Lung (tissue), 12 donors: ENCODE measurements around the gene FAM168A. TPM values are rescaled to one million over a fixed set of nuclear protein-coding genes. Genes with fewer than 3 reads are reported as not detected.

Experiments
- ATAC-seq: fragments of 200-7000 bp; cut with Tn5 transposase; one replicate; pipeline ENCODE4 v1.9.1; 2020; ENCODE audit warnings: moderate number of reproducible peaks; ENCODE audit not compliant: insufficient read depth, low FRiP score
- DNase-seq, 3 donors: peaks; one replicate each; pipeline ENCODE4 v3.0.0-alpha.2; 2013 to 2017
- H3K27ac ChIP-seq, 2 donors: one replicate each; pipeline ENCODE4 v1.5.1; 2013; ENCODE audit warnings: mild to moderate bottlenecking in 2 of 2, moderate library complexity in 2 of 2, control low read depth in 1 of 2, inconsistent platforms in 1 of 2, low read depth in 1 of 2, low read length in 1 of 2
- H3K27me3 ChIP-seq, 3 donors: one replicate each; pipeline ENCODE4 v1.5.1; 2013; ENCODE audit warnings: low read length in 2 of 3; ENCODE audit not compliant: control insufficient read depth in 3 of 3, insufficient read depth in 3 of 3
- H3K36me3 ChIP-seq, 4 donors: one replicate each; pipeline ENCODE4 v1.5.1; 2013; ENCODE audit warnings: low read length in 4 of 4, mild to moderate bottlenecking in 1 of 4, moderate library complexity in 1 of 4; ENCODE audit not compliant: control insufficient read depth in 4 of 4, insufficient read depth in 4 of 4
- H3K4me1 ChIP-seq, 5 donors: one replicate each; pipeline ENCODE4 v1.5.1; 2013; ENCODE audit warnings: low read length in 5 of 5, mild to moderate bottlenecking in 2 of 5, moderate library complexity in 1 of 5; ENCODE audit not compliant: control insufficient read depth in 5 of 5, insufficient read depth in 5 of 5
- H3K4me3 ChIP-seq: one replicate; pipeline ENCODE4 v1.5.1; 2013; ENCODE audit warnings: mild to moderate bottlenecking, control low read depth, moderate library complexity
- H3K9ac ChIP-seq, 2 donors: one replicate each; pipeline ENCODE4 v1.5.1; 2013; ENCODE audit warnings: low read length in 2 of 2, control low read depth in 1 of 2; ENCODE audit not compliant: insufficient read depth in 1 of 2
- H3K9me3 ChIP-seq, 4 donors: one replicate each; pipeline ENCODE4 v1.5.1; 2013; ENCODE audit warnings: low read length in 3 of 4, mild to moderate bottlenecking in 1 of 4, moderate library complexity in 1 of 4; ENCODE audit not compliant: control insufficient read depth in 4 of 4, insufficient read depth in 3 of 4
- WGBS, 2 donors: extraction: QIAGEN DNeasy Blood & Tissue Kit; methylation state at CpG; one replicate each; pipeline ENCODE4 v1.1.7; 2013; 5-methylcytosine and 5-hydroxymethylcytosine counted together
- polyA plus RNA-seq, 2 donors: library from polyadenylated mRNA; stranded (reverse); fragments of 200-250 nt; gene quantifications; one replicate each; pipeline ENCODE4 v1.2.1, GENCODE V29; 2013
- total RNA-seq, 2 donors: library from RNA; depleted of rRNA in 1 of 2; stranded (reverse); fragments of >200 nt in 1 of 2; gene quantifications; one replicate each; pipeline ENCODE4 v1.2.1, GENCODE V29; 2014 to 2021
- TF ChIP-seq, protein P1 (sequence below): IDR thresholded peaks from 2 replicates; pipeline ENCODE4 v1.5.1; 2012; ENCODE audit warnings: mild to moderate bottlenecking; ENCODE audit errors: control extremely low read depth, extremely low read depth
- donor health status: control.
- donor health status: control.
- donor health status: Bipolar disorder and iron deficiency.
- donor health status: healthy.
- donor health status: DM: yes; HTN: yes; CAD: no.

FAM168A gene
- total and polyA plus RNA-seq, 4 donors, result 6.7 to 25.5 (median 17.1) TPM

GRCh38 chr11:73524774-73525173 lies 73.1 kb downstream of the FAM168A start:
- TF ChIP-seq, protein P1, sequence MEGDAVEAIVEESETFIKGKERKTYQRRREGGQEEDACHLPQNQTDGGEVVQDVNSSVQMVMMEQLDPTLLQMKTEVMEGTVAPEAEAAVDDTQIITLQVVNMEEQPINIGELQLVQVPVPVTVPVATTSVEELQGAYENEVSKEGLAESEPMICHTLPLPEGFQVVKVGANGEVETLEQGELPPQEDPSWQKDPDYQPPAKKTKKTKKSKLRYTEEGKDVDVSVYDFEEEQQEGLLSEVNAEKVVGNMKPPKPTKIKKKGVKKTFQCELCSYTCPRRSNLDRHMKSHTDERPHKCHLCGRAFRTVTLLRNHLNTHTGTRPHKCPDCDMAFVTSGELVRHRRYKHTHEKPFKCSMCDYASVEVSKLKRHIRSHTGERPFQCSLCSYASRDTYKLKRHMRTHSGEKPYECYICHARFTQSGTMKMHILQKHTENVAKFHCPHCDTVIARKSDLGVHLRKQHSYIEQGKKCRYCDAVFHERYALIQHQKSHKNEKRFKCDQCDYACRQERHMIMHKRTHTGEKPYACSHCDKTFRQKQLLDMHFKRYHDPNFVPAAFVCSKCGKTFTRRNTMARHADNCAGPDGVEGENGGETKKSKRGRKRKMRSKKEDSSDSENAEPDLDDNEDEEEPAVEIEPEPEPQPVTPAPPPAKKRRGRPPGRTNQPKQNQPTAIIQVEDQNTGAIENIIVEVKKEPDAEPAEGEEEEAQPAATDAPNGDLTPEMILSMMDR, result no peak
- Histone ChIP-seq H3K27me3 (no peaks in the 10 kb centered on the region), H3K9me3 (no peaks in the 10 kb centered on the region), H3K4me1 (peaks cover 0 to 28% (median 5%) of the 10 kb centered on the region in 5 donors), H3K36me3 (no peaks in the 10 kb centered on the region), H3K9ac (no peak overlapping the region), H3K4me3 (no peak overlapping the region), H3K27ac (no peak overlapping the region)
- ATAC-seq (no peak), DNase-seq (no peak)
- 97 to 99% methylated on average over 4 of the region's 4 CpGs for WGBS, 2 donors

DNA sequence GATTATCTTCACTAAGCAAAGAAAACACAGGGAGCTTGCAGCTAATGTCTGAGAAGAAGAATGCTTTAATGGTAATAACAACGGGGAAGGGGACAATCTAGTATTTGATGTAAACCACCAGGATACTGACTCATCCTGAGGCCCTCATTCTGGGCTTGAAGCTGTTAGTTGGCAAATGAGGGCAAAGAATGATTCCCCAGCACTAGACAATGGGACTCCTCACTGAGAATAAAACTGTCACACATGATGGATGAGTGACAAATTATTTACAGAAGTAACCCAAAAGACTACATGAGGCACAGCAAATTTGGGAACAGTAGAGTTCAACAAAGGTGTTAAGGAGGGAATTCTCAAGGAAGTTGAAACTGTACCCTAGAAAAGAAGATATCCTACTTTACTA lies 76.3 kb downstream of the FAM168A start:
- WGBS, 2 donors, result 4 to 43% methylated on average over 1 of the region's 1 CpG
- TF ChIP-seq, protein P1, result no peak

DNA sequence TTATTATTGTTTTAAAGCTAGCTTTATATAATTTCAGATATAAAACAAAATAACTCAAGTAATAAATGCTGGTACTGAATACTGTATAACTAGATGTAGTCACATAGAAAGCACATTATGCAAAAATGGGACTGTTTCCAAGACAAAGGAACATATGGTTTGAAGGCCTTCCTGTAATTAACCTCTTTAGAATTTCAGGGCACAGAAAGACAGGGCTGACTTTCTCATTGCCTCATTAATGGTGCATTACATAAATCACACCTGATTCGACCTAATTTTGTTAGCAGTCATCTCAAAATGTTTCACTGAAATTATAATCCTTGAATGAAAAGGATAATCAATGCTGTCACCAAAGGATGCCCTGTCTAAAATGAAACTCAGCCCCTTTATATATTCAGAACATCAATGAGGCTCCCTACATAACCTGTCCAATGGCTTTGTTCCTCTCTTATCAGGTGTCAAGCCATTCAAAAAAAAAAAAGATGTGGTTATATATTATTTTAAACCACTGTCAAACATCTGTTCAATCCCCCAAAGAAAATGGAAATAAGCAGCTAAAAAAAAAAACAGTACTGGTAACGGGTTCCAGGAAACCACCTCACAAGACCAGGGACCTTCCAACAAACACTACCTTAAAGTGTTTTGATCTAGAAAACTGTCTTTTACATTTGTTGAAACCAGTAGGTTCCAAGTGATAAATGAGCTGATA lies 77.4 kb downstream of the FAM168A start:
- no peaks in the 10 kb centered on the region for H3K9me3 ChIP-seq
- H3K4me3 ChIP-seq, result no peak overlapping the region
- ATAC-seq, result no peak
- H3K27ac ChIP-seq, result no peak overlapping the region
- no peak overlapping the region for H3K9ac ChIP-seq
- peak in 2 of 3 donors; percentile 49 to 76 for DNase-seq
- TF ChIP-seq, protein P1, result no peak
- H3K4me1 ChIP-seq, result peaks cover 0 to 13% (median 0%) of the 10 kb centered on the region in 5 donors
- WGBS, 2 donors, result 33 to 54% methylated on average over 2 of the region's 2 CpGs
- H3K27me3 ChIP-seq, result no peaks in the 10 kb centered on the region
- no peaks in the 10 kb centered on the region for H3K36me3 ChIP-seq

More for the DNA sequence above, 76.3 kb downstream of the FAM168A start:
- DNase-seq, result no peak
- Histone ChIP-seq H3K4me1 (peaks cover 0 to 16% (median 0%) of the 10 kb centered on the region in 5 donors), H3K27me3 (no peaks in the 10 kb centered on the region), H3K9ac (no peak overlapping the region), H3K9me3 (no peaks in the 10 kb centered on the region), H3K27ac (no peak overlapping the region), H3K36me3 (no peaks in the 10 kb centered on the region), H3K4me3 (no peak overlapping the region)
- no peak for ATAC-seq
